Measurements from ENCODE around the gene WDR81. TPM values are rescaled to one million over a fixed set of nuclear protein-coding genes. Genes with fewer than 3 reads are reported as not detected.
A peak's percentile ranks its signal among the peaks of the same experiment; 100 is the strongest.
"Not testable (repeated sequence)": the region's sequence is repeated elsewhere in the genome, so short reads cannot be mapped to it uniquely, and the experiment has no call there.

The WDR81 gene
- total RNA-seq, 1 donor from 2014 or later = 10.2 TPM

DNA sequence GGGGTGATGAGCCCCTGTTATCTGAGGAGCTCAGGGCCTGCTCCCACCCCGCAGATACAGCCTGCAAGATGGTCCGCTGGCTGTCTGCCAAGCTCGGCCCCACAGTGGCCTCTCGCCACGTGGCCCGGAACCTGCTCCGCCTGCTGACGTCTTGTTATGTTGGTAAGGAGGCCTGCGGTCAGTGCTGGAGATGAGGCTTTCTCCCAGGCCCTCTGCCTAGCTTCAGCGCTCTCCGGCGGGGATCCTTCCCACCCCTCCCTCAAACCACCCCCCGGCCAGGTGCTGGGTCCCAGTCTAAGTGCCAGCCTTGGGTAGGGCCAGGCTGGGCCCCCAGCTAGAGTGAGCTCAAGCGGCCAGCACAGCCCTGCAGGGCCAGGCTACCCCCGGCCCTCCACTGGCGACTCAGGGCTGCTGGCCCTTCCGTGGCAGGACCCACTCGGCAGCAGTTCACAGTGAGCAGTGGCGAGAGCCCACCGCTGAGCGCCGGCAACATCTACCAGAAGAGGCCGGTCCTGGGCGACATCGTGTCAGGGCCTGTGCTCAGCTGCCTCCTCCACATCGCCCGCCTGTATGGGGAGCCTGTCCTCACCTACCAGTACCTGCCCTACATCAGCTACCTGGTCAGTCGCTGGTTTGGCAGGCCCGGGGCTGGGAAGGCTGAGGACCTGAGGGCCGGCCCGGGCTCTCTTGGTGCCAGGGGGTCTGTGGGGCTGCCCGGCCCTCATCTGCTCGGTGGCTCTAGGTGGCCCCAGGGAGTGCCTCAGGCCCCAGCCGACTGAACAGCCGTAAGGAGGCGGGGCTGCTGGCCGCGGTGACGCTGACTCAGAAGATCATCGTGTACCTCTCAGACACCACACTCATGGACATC lies 6.1 kb downstream of the WDR81 start:
- ATAC-seq = peak; percentile 68

GRCh38 chr17:1731194-1731506 lies 6.6 kb downstream of the WDR81 start:
- ATAC-seq = no peak

- no peak for ATAC-seq
Measured at GRCh38 chr17:1732241-1732832, 7.8 kb downstream of the WDR81 start.

GRCh38 chr17:1732833-1733321 lies 8.4 kb downstream of the WDR81 start:
- no peak for ATAC-seq

- ATAC-seq = no peak
Measured at GRCh38 chr17:1733759-1734158, 9.3 kb downstream of the WDR81 start.

DNA sequence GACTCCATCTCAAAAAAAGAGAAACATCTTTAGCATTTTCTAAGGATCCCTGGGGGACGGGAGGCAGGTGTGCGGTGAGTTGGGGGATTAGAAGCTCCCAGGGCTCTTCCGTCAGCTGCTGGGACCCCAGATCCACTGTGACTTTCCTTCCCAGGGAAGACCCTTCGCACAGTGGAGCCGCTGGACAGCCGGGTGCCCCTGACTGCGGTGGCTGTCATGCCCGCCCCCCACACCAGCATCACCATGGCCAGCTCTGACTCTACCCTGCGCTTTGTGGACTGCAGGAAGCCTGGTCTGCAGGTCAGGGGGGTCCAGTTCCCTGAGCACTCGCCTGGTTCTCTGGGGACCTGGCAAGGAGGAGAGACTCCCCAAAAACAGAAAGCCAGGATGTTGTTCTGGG lies 10.9 kb downstream of the WDR81 start:
- ATAC-seq = no peak

GRCh38 chr17:1735834-1736347 lies 11.4 kb downstream of the WDR81 start:
- peak; percentile 18 for ATAC-seq

- peak; percentile 31 for ATAC-seq
Measured at GRCh38 chr17:1736348-1737281, 12.1 kb downstream of the WDR81 start.

GRCh38 chr17:1737531-1738291 lies 13.2 kb downstream of the WDR81 start:
- peak; percentile 27 for ATAC-seq

- not testable (repeated sequence) for ATAC-seq
Measured at GRCh38 chr17:1741899-1742298, 17.4 kb downstream of the WDR81 start.

- ATAC-seq = no peak
Measured at GRCh38 chr17:1742371-1743087, 18.0 kb downstream of the WDR81 start, which contains the start of gene SERPINF2. TSS of gene SERPINF2 (plus strand) at chr17:1742871. CDS start at chr17:1744996, 2,125 bp downstream.

DNA sequence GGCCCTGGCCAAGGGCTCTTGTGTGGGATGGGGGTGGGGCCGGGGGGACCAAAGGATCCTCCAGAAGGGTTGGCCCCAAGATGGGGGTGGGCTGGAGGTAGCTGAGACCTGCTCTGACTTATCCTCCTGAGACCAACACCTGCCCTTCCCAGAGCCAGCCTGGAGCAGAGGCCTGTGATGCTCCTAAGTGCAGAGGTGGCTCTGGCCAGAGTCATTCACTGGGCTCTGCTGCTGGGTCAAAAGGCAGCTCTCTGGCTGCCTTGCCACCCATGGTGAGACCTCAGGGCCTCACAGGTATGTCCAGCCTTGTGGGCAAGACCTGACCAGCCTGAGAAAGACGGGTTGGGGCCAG lies 18.6 kb downstream of the WDR81 start:
- ATAC-seq = no peak

DNA sequence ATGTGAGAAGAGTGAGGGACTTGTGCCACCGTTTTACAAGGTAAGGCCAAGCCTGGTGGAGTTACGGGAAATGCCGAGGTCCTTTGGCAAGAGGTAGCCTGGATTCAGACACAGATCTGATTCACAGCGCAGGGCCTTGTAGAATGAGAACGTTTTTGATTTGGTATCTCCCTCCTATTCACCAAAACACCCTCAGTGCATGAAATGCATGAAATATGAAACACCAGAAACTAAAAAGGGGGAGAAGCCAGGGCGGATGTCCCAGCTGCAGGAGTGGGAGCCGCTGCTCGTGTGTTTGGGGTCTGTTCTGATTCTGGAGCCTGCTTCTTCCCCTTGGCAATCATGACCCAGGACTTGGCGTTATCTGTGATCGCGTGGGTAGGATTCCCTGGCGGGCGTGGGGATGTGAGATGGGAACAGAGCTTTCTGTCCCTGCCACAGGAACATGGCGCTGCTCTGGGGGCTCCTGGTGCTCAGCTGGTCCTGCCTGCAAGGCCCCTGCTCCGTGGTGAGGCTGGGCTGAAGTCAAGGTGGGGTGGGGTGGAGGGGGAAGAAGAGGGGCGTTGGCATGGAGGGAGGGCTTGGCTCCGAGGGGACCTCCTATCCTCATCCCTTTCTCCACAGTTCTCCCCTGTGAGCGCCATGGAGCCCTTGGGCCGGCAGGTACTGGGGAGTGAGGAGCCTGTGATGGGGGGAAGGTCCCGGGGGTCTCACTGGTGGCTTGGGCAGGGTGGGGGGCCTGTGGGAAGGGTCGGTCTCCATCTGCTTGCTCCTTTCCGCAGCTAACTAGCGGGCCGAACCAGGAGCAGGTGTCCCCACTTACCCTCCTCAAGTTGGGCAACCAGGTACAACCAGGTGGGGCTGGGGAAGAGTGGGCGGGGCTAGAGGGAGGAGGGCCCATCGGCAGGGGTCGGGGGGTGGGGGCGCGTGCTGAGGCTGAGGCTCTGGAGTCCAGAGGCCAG lies 20.3 kb downstream of the WDR81 start:
- no peak for ATAC-seq

- no peak for ATAC-seq
Measured at GRCh38 chr17:1745513-1746020, 21.1 kb downstream of the WDR81 start.

GRCh38 chr17:1746975-1747543 lies 22.6 kb downstream of the WDR81 start:
- ATAC-seq = peak; percentile 96

- no peak for ATAC-seq
Measured at GRCh38 chr17:1750628-1751027, 26.1 kb downstream of the WDR81 start.

- ATAC-seq = peak; percentile 68
Measured at GRCh38 chr17:1752425-1753262, 28.1 kb downstream of the WDR81 start.

DNA sequence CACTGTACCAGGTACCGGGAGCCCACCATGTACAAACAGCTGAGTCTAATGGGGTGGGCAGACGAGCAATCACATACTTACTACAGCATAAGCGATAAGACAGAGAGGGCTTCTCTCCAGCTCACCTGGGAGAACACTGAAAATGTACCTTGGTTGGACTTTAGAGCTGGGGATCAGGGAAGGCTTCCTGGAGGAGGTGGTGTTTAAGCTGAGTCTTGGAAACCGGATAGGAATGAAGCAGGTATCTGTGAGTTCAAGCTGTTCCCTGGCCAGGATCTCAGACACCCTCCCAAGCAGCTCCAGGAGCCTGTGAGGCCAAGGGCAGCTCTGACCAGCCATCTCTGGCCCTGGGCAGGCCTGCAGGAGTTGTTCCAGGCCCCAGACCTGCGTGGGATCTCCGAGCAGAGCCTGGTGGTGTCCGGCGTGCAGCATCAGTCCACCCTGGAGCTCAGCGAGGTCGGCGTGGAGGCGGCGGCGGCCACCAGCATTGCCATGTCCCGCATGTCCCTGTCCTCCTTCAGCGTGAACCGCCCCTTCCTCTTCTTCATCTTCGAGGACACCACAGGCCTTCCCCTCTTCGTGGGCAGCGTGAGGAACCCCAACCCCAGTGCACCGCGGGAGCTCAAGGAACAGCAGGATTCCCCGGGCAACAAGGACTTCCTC lies 29.4 kb downstream of the WDR81 start:
- ATAC-seq = no peak

Measured in esophagus mucosa (tissue), 1 donor.